ENCODE data around the gene TRIM4.
"Not testable (repeated sequence)": the region's sequence is repeated elsewhere in the genome, so short reads cannot be mapped to it uniquely, and the experiment has no call there.

The TRIM4 gene

DNA sequence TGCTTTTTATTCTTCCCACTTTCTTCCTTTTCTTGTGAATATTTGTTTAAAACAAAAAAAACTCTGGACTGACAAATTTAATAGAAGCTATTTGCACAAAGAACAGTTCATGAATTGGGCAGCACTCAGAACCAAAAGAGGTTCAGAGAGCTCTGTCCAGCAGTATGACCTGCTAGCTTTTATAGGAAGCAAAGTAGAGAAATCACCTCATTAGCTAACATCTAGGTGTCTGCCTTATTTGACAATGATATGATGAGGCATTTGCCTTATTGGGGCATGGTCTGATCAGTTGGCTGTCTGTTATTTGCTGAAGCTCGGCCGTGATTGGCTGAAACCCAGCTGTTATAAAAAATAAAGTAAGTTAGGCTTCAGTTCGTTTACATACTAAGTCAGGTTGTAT is 819 bp upstream of the TRIM4 start:
- DNase-seq (ENCODE audit: insufficient read length, low spot score) = no peak
- peak; percentile 4 for FAIRE-seq

DNA sequence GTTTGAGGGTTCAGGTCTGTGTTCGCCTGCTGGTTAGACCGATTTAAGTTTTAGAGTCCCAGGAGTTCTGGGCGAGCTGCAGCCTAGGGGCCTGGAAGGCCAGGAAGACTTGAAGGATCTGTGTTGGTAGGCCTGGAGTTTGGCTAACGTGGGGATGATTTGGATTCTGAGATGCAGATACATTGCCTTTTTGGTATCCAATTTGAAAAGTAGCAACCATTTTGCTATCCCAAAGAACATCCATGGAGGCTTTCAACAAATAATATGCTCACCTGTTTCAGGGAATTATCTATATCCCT is 433 bp upstream of the TRIM4 start:
- FAIRE-seq (no peak), DNase-seq (ENCODE audit: insufficient read length, low spot score) (no peak)

DNA sequence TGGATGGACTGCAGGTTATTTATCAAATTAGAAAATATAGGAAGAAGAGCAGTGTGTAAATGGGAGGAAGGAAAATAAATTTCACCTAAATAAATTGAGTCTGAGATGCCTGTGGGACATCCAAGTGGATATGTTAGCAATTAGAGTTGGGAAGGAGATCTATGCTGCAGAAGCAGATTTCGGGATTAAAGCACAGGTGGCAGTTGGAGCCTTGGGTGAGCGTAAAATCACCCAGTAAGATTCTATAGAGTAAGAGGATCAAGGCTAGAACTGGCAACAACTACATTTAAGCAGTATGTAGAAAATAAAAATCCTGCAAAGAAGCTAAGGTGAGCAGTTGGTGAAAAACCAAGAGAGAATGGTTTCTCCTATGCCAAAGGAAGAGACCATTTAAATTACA is 8.4 kb downstream of the TRIM4 start:
- DNase-seq (ENCODE audit: insufficient read length, low spot score) (no peak), FAIRE-seq (no peak)

DNA sequence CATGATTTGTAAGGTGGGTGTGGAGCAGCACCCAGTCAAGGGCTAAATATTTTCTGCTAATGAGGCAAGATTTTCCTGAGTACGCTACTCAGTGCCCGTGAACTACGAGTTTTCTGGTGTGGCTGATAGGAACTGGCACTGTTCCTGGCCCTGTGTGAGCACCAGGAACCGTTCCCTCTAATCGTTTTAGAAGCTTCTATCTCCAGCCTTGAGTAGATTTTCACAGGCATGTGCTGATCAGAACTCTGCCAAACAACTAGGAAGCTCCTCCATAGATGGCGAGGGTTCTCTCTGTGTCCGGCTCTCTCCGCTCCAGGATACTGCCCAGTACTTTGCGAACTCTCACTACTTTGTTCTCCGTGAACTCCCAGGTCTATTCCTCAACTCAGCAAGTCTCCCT is 17.7 kb downstream of the TRIM4 start:
- FAIRE-seq (no peak), DNase-seq (ENCODE audit: insufficient read length, low spot score) (no peak)

DNA sequence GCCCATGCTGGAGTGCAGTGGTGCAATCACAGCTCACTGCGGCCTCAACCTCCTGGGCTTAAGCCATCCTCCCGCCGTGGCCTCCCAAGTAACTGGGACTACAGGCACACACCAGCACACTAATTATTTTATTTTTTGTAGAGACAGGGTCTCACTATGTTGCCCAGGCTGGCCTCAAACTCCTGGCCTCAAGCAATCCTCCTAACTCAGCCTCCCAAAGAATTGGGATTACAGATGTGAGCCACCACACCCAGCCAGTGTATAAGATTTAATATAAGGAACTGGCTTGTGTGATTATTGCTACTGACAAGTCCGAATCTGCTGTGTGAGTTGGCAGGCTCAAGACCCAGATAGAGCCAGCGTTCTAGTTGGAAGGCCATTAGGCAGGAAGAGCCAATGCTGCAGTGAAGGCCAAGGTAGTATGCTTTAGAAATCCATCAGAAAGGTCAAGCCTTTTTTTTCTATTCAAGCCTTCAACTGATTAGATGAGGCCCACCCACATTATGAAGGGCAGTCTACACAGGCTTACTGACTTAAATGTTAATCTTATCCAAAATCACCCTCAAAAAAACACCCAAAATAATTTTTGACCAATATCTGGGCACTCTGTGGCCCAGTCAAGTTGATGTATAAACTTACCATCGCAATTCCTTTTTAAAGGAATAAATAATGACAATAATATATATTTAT is 19.4 kb downstream of the TRIM4 start:
- DNase-seq (ENCODE audit: insufficient read length, low spot score) (no peak), FAIRE-seq (no peak)

DNA sequence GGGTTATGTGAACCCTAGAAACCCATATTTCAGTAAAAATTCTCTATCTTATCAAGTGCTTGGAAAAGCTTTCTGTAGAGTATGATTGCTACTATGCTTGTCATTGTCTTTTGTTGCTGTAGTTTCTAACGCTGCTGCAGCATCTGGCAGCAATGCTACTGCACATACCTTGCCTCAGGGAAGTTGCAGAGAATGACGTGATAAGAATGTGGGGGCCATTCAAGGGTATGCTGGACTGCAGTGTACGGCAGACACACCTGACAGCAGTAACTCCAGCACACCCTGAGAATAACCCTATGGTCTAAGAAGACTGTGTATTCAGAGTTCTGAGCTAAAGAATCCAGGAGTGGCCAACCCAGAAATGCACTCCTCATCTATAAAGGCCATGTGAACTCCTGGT is 20.5 kb downstream of the TRIM4 start:
- FAIRE-seq = no peak
- DNase-seq (ENCODE audit: insufficient read length, low spot score) = no peak

DNA sequence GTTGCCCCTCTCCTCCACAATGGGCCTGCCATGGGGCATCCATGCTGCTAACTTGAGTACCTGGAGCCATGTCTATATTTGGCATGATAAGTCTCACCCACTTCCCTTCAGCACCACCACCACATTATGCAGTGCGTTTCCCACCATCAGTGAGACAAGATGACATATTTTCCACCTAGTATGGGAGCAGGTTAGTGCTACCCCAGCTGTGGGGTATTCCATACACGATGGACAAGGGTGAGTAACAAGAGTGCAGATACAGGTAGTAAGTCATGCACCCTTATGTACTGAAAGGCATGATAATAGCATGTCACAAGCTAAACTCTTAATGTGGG is 21.3 kb downstream of the TRIM4 start:
- no peak for DNase-seq (ENCODE audit: insufficient read length, low spot score)
- no peak for FAIRE-seq

DNA sequence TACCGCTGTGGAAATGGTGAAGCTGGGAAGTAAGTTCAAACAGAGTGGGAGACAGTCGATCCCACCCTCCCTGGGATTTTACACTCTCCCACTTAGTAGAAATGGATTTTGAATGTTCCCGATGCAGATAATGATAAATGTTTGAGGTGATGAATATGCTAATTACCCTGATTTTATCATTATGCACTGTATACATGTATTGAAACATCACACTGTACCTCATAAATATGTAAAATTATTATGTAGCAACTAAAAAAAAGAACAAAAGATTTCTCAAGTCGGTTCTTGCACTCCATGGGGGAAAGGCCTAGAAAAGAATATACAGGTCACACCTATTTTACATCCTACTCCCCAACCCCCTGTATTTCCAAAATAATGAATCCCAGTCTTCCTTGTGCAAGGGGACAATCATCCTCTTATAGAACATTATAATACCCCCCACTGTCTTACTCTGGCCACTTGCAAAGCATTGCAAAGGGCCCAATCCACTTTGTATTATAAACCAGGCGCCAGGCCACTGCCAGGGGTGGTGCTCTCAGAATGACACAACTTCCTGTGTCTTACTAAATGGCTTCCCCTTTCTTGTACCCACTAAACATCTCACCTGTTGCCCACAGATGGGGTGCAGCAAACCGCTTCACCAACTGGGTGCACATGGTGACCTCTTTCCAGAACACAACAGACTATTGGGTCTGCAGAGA is 21.9 kb downstream of the TRIM4 start:
- DNase-seq (ENCODE audit: insufficient read length, low spot score) (no peak), FAIRE-seq (no peak)

DNA sequence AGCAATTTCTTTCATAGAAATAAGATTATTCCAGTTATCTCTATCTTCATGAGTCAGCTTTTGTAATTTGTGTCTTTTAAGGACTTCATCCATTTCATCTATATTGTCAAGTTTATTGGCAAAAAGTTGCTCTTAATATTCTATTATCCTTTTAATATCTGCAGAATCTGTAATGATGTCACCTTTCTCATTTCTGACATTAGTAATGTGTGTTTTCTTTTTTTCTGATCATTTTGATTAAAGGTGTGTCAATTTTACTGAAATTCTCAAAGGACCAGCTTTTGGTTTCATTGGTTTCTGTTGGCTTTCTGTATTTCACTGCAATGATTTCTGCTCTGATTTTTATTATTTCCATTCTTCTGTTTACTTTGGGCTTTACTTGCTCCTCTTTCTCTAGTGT is 24.6 kb downstream of the TRIM4 start:
- no peak for FAIRE-seq
- no peak for DNase-seq (ENCODE audit: insufficient read length, low spot score)

DNA sequence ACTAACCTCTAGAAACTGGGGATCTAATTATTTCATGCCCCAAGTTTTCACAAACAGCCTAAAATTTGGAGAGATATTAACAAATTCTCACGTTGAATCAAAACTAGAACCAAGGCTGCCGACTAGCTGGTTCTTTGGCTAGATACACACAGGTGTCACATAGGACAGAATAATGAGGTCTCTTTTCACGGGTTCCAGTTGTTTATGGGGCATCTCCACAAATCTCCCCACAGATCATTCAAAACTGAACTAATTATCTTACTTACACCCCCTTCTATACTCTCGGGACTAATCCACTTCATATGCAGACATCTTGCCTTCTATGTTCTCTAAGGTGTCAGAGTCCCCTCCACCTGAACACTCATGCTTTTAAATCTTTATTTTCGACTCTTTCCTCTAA is 26.1 kb downstream of the TRIM4 start:
- no peak for DNase-seq (ENCODE audit: insufficient read length, low spot score)
- no peak for FAIRE-seq

DNA sequence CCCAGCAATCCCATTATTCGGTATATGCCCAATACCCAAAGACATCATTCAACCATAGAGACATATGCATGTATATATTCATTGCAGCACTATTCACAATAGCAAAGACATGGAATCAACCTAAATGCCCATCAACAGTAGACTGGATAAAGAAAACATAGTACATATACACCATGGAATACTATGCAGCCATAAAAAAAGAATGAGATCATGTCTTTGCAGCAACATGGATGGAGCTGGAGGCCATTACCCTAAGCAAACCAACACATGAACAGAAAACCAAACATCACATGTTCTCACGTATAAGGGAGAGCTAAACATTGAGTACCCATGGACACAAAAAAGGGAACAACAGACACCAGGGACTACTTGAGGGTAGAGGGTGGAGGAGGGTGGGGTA is 29.0 kb downstream of the TRIM4 start:
- DNase-seq (ENCODE audit: insufficient read length, low spot score); FAIRE-seq: not testable (repeated sequence)

DNA sequence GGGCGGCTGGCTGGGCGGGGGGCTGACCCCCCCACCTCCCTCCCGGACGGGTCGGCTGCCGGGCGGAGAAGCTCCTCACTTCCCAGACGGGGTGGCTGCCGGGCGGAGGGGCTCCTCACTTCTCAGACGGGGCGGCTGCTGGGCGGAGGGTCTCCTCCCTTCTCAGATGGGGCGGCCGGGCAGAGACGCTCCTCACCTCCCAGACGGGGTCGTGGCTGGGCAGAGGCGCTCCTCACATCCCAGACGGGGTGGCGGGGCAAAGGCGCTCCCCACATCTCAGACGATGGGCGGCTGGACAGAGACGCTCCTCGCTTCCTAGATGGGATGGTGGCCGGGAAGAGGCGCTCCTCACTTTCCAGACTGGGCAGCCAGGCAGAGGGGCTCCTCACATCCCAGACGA is 31.0 kb downstream of the TRIM4 start:
- not testable (repeated sequence) for FAIRE-seq; DNase-seq (ENCODE audit: insufficient read length, low spot score)

DNA sequence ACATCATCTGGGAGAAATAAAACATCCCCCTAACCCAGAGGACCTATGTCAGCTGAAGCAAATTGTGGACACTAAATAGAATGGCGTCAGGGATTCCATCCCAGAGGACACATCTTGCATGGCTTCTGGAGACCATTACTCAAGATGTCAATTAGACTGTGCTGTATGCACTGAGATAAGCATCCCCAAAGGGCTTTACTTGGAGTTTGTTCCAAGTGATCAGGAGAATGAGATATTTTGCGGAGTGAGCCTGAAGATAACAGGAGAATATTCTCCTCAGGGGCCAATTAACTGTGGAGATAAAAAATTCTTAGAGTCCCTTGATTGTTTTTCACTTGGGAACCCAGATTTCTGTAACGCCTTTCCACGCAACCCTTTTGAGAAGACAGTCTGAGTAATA is 38.0 kb downstream of the TRIM4 start:
- no peak for FAIRE-seq

DNA sequence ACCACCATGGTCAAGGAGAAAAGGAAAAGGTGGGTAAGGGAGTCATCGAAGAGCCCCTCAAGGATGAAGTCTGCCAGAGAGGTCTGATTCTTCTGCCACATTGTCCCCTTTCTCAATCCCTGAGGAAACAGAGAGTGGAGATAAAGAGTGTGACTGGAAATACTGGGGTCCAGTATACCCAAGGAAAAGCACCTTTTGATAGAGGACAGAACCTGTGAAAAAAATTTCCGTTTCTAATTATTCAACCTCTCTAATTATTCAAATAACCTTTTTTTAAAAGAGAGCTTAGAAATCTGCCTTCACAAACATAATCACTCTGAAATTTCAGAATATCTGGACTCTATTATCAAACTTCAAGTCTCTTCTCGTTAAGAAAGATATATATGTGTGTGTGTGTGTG is 42.4 kb downstream of the TRIM4 start, which contains the start of gene OR2AE1:
Gene OR2AE1, minus strand, starts transcription at position 101 of the 400 bp plus-strand sequence. Its CDS starts 0 bp downstream, at position 101.
- FAIRE-seq (no peak), DNase-seq (ENCODE audit: insufficient read length, low spot score) (no peak)

More for the DNA sequence above, 38.0 kb downstream of the TRIM4 start:
- DNase-seq (ENCODE audit: insufficient read length, low spot score) = no peak

DNA sequence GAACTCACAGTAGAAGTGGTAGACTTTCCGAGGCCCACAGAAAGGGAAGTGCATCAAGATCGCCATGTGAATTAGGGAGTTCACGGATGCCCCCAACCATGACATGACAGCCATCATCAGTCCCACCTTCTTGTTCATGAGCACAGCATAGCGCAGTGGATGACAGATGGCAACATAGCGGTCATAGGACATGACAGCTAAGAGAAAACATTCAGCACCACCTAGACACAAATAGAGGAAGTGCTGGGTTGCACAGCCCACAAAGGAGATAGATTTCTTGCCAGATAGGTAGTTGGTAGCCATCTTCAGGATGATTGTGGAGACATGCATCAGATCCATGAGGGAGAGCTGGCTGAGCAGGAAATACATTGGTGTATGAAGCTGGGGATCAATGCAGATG is 42.8 kb downstream of the TRIM4 start:
- DNase-seq (ENCODE audit: insufficient read length, low spot score) (no peak), FAIRE-seq (no peak)

DNA sequence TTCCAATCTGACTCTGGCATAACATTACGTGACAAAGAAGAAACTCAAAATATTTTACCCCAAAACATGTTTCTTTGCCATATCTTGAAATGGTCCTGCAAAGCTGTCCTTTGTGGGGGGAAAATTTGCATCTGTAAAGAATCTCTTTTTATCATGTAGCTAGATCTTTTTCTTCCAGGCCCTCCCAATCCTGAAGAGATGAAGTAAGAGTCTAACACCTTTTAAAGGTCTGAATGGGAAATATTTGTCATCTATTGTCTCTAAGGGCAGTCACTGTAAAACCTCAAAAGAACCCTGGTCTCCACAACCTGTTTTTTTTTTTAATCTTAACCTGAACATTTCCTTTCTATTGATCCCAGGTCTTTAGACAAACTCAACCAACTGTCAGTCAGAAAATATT is 51.1 kb downstream of the TRIM4 start:
- FAIRE-seq = no peak
- DNase-seq (ENCODE audit: insufficient read length, low spot score) = no peak

DNA sequence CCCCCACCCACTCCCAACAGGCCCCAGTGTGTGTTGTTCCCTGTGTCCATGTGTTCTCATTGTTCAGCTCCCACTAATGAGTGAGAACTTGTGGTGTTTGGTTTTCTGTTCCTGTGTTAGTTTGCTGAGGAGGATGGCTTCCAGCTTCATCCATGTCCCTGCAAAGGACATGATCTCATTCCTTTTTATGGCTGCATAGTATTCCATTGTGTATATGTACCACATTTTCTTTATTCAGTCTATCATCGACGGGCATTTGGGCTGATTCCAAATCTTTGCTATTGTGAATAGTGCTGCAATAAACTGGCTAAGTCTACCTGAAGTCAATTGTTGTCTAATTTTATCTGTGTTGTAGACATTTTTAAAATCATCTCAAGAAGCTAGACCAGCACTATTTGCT is 51.9 kb downstream of the TRIM4 start:
- DNase-seq (ENCODE audit: insufficient read length, low spot score); FAIRE-seq: not testable (repeated sequence)

DNA sequence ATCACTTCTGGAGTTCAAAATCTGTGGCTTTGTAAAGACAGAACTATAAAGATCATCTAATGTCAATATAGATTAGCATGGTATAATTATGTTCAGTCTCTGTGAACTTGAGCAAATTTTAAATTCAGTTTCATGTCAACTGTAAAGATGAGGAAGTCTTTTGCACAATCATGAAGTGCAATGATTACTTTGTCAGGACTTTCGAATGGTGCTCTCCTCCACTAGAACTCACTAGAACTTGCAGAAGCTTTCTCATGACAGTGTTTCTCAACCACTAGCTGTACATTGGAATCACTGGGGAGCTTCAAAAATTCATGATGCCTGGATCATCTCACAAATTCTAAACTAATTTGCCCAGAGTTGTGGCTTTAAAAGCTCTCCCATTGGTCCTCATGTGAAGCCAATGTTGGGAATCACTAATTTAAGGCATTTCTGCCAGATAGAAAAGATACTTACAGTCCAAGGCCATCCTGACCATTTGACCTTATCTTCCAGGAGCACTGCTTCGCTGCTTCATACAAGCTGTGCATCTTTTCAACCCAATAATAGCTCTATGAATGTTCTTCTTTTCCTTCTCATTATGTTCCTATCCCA is 55.4 kb downstream of the TRIM4 start:
- no peak for FAIRE-seq

DNA sequence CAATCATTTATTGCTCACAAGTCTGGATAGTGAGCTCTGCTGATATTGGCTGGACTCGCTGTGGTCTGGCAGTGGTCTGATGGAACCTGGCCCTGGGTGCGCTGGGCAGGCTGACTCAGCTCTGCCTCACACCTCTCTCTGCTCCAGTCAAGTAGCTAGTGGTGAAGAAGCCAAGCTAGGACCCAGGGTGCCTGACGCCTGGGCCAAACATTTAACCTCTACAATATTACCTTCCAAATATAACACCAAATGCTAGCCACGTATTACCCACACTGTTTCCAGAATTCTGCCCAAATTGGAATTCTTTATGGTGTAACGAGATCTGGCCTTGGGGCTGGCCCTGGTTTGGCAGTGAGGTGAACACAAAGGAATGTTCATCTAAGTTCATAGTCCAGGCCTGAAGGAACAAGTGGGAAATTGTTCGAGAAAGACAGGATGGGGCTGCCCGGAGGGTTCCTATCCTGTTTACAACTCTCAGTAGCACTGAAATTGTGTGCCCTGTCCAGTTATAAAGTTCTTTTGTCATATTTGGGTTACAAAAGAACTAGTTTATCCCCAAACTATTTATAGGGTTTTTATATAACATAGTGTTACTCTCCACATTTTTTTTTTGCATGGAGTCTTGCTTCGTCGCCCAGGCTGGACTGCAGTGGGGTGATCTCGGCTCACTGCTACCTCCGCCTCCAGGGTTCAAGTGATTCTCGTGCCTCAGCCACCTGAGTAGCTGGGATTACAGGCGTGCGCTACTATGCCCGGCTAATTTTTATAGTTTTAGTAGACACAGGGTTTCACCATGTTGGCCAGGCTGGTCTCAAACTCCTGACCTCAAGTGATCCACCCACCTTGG is 58.8 kb downstream of the TRIM4 start:
- no peak for FAIRE-seq
- DNase-seq (ENCODE audit: insufficient read length, low spot score) = no peak

More for the DNA sequence above, 55.4 kb downstream of the TRIM4 start:
- no peak for DNase-seq (ENCODE audit: insufficient read length, low spot score)

DNA sequence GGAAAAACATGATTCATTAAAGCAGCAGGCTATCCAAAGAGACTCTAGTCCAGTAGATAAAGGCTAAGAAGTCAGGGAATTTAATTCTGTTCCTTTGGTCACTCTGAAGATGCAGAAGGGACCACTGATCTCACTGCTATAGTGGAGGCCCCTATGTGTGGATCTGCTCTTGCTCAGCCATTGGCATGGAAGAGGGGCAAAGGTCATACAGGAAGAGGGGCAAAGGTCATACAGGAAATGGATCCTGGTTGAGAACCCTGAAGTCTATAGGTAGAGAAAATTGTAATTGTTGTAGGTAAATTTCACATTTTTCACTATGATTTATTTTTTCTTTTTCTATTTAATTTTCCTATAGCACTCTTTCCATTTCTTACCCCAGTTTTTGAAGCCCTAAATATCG is 64.1 kb downstream of the TRIM4 start:
- FAIRE-seq (no peak), DNase-seq (ENCODE audit: insufficient read length, low spot score) (no peak)

DNA sequence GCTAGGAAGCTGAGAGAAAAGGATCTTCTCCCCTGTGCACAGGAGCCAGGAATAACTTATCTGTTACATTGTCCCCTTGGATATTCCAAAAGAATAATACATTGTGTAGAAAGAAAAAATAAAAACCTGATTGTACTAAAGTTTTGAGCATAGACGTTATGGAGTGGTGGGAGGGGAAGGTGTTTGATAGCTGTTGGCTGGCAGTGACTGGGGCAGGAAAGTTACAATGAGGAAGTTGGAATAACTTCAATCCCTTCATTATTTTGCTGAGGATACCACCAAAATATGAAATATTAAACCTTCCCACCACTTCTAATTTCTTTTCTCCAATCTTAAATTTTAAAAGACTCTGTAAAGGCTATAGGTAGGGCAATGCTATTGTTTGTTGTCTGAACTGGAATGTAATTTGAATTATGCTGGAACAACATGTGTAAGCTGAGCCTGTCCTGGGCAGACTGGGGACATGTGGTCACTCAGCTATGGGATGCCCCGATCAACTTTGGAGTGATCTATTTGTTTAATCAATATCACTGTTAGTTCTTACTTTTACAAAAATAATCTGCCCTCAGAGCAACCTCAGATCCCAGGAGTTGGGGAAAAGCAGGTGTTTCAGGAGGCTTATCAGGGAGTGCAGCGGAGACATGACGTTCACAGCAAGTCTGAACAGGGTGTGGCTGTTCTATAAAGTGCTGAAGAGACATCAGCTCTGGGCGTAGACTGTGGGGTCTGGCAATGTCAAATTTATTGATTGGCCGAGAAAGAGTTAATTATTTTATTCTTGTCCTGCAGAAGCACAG is 70.7 kb downstream of the TRIM4 start:
- DNase-seq (ENCODE audit: insufficient read length, low spot score) (no peak), FAIRE-seq (no peak)
